Neural cell (in vitro differentiated cells): ENCODE measurements around the gene PHOSPHO2. TPM values are rescaled to one million over a fixed set of nuclear protein-coding genes. Genes with fewer than 3 reads are reported as not detected.

ENCODE experiments used
- H2AFZ ChIP-seq: fragments of 200-600, 300-800 bp; sonication (generic), shearing (Covaris generic); 2 replicates; pipeline ENCODE4 v1.6.0; 2014; ENCODE audit warnings: low read depth, mild to moderate bottlenecking, antibody characterized with exemption, low read length, moderate library complexity
- H3F3A ChIP-seq: fragments of 200-600 bp; shearing (Covaris generic); 2 replicates; pipeline ENCODE4 v1.6.1; 2016; ENCODE audit warnings: mild to moderate bottlenecking, moderate library complexity, mixed read lengths, antibody characterized with exemption, low read length; ENCODE audit not compliant: insufficient read depth, poor library complexity, severe bottlenecking
- H3K27ac ChIP-seq: fragments of 200-600, 300-800 bp; sonication (generic), shearing (Covaris generic); 2 replicates; pipeline ENCODE4 v1.5.1; 2014; ENCODE audit warnings: mild to moderate bottlenecking, low read length, moderate library complexity
- H3K27me3 ChIP-seq: fragments of 300-800, 200-600 bp; sonication (generic), shearing (Covaris generic); 2 replicates; pipeline ENCODE4 v1.6.0; 2014; ENCODE audit warnings: mild to moderate bottlenecking, low read depth, low read length, moderate library complexity; ENCODE audit not compliant: insufficient read depth
- H3K36me3 ChIP-seq: fragments of 300-800, 200-600 bp; sonication (generic), shearing (Covaris generic); 2 replicates; pipeline ENCODE4 v1.5.1; 2014; ENCODE audit warnings: mild to moderate bottlenecking, antibody characterized with exemption, low read length, moderate library complexity; ENCODE audit not compliant: insufficient read depth
- H3K4me2 ChIP-seq: fragments of 300-800, 200-600 bp; sonication (generic), shearing (Covaris generic); 2 replicates; pipeline ENCODE4 v1.6.0; 2014; ENCODE audit warnings: mild to moderate bottlenecking, low read length
- H3K4me3 ChIP-seq: fragments of 300-800, 200-600 bp; sonication (generic), shearing (Covaris generic); 2 replicates; pipeline ENCODE4 v1.5.1; 2014; ENCODE audit warnings: mild to moderate bottlenecking, low read length, moderate library complexity
- H3K79me2 ChIP-seq: fragments of 200-600 bp; shearing (Covaris generic); replicated peaks from 2 replicates; pipeline ENCODE4 v1.6.0; 2014; ENCODE audit warnings: mild to moderate bottlenecking, low read length, moderate library complexity; ENCODE audit not compliant: insufficient read depth
- H3K9ac ChIP-seq: fragments of 300-800, 200-600 bp; sonication (generic), shearing (Covaris generic); 2 replicates; pipeline ENCODE4 v1.6.1; 2016; ENCODE audit warnings: mild to moderate bottlenecking, low read length, mixed read lengths
- H3K9me2 ChIP-seq: fragments of 200-600 bp; shearing (Covaris generic); 2 replicates; pipeline ENCODE4 v1.6.1; 2016; ENCODE audit warnings: mild to moderate bottlenecking, low read length, mixed read lengths; ENCODE audit not compliant: insufficient read depth
- H3K9me3 ChIP-seq: fragments of 200-600, 300-800 bp; sonication (generic), shearing (Covaris generic); 2 replicates; pipeline ENCODE4 v1.6.1; 2016; ENCODE audit warnings: mild to moderate bottlenecking, mixed run types, low read length, moderate library complexity, mixed read lengths
- H4K20me1 ChIP-seq: fragments of 200-600 bp; shearing (Covaris generic); 2 replicates; pipeline ENCODE4 v1.6.1; 2016; ENCODE audit warnings: mild to moderate bottlenecking, mixed run types; ENCODE audit not compliant: insufficient read depth
- CTCF ChIP-seq: fragments of 450-650 bp; IDR thresholded peaks from 2 replicates; pipeline ENCODE4 v1.5.1; 2014; ENCODE audit warnings: antibody characterized with exemption, mild to moderate bottlenecking, moderate library complexity; ENCODE audit not compliant: poor library complexity, severe bottlenecking
- EP300 ChIP-seq: fragments of 450-650 bp; conservative IDR thresholded peaks from 2 replicates; pipeline ENCODE4 v1.6.1; 2014; ENCODE audit warnings: antibody characterized with exemption, mild to moderate bottlenecking, moderate library complexity; ENCODE audit not compliant: poor library complexity, severe bottlenecking
- EZH2 ChIP-seq: fragments of 200-600, 300-800 bp; shearing (Covaris generic), sonication (generic); IDR thresholded peaks from 2 replicates; pipeline ENCODE4 v1.6.1; 2014; ENCODE audit warnings: antibody characterized with exemption, low read length, borderline replicate concordance, mild to moderate bottlenecking; ENCODE audit not compliant: insufficient read depth, poor library complexity, severe bottlenecking
- MXI1 ChIP-seq: fragments of 450-650 bp; conservative IDR thresholded peaks from 2 replicates; pipeline ENCODE4 v1.6.1; 2014; ENCODE audit warnings: antibody characterized with exemption, mild to moderate bottlenecking; ENCODE audit not compliant: poor library complexity, severe bottlenecking
- POLR2AphosphoS5 ChIP-seq: IDR thresholded peaks from 2 replicates; pipeline ENCODE4 v1.6.1; 2012
- RAD21 ChIP-seq: fragments of 450-650 bp; conservative IDR thresholded peaks from 2 replicates; pipeline ENCODE4 v1.6.1; 2014; ENCODE audit warnings: antibody characterized with exemption, mild to moderate bottlenecking, moderate library complexity
- REST ChIP-seq: IDR thresholded peaks from 2 replicates; pipeline ENCODE4 v1.6.1; 2012; ENCODE audit warnings: borderline replicate concordance
- SMC3 ChIP-seq: fragments of 450-650 bp; conservative IDR thresholded peaks from 2 replicates; pipeline ENCODE4 v1.6.1; 2014; ENCODE audit warnings: antibody characterized with exemption, mild to moderate bottlenecking, moderate library complexity; ENCODE audit not compliant: poor library complexity
- TAF1 ChIP-seq: IDR thresholded peaks from 2 replicates; pipeline ENCODE4 v1.6.1; 2012; ENCODE audit warnings: low read depth
- polyA plus RNA-seq: library from polyadenylated mRNA; depleted of rRNA; stranded (reverse); fragments of >200 nt; gene quantifications from 2 replicates; pipeline ENCODE4 v1.2.3, GENCODE V29; 2014

Gene PHOSPHO2
- polyA plus RNA-seq, 1 donor from 2014 or later: 25.4 TPM

- no peak for TF ChIP-seq CTCF
Observed at GRCh38 chr2:169692718-169693117, 1.6 kb upstream of the PHOSPHO2 start (continued).

- H2AFZ ChIP-seq: no peak overlapping the region
Observed at GRCh38 chr2:169693360-169693759, 909 bp upstream of the PHOSPHO2 start.

GRCh38 chr2:169694894-169695260 lies 608 bp downstream of the PHOSPHO2 start:
- H2AFZ ChIP-seq: peak overlapping the region; percentile 43
- TF ChIP-seq TAF1 (no peak), POLR2AphosphoS5 (no peak), CTCF (no peak), MXI1 (no peak), SMC3 (no peak), RAD21 (no peak), EP300 (no peak), EZH2 (no peak), REST (no peak)
- H3K4me2 ChIP-seq: peak overlapping the region; percentile 60
- no peaks in the 10 kb centered on the region for H3F3A ChIP-seq
- peak overlapping the region; percentile 85 for H3K4me3 ChIP-seq
- H3K27ac ChIP-seq: peak overlapping the region; percentile 85
- no peaks in the 10 kb centered on the region for H3K9me3 ChIP-seq
- H3K79me2 ChIP-seq: peaks cover 18% of the 10 kb centered on the region
- no peaks in the 10 kb centered on the region for H3K36me3 ChIP-seq
- no peaks in the 10 kb centered on the region for H3K27me3 ChIP-seq
- H4K20me1 ChIP-seq: no peaks in the 10 kb centered on the region
- peak overlapping the region; percentile 82 for H3K9ac ChIP-seq
- no peaks in the 10 kb centered on the region for H3K9me2 ChIP-seq

More at GRCh38 chr2:169693360-169693759, 909 bp upstream of the PHOSPHO2 start:
- Histone ChIP-seq H3K27ac (peak overlapping the region; percentile 85), H3K79me2 (peaks cover 18% of the 10 kb centered on the region), H3K4me3 (peak overlapping the region; percentile 85), H3K27me3 (no peaks in the 10 kb centered on the region), H3K9me3 (no peaks in the 10 kb centered on the region), H3K36me3 (no peaks in the 10 kb centered on the region), H3K9ac (peak overlapping the region; percentile 82), H3K4me2 (peak overlapping the region; percentile 88), H3F3A (no peaks in the 10 kb centered on the region), H3K9me2 (no peaks in the 10 kb centered on the region), H4K20me1 (no peaks in the 10 kb centered on the region)
- no peak for TF ChIP-seq EZH2
- peak; percentile 39 for TF ChIP-seq CTCF
